Measurements from ENCODE around the gene FHAD1.
"Not testable (repeated sequence)": the region's sequence is repeated elsewhere in the genome, so short reads cannot be mapped to it uniquely, and the experiment has no call there.

FHAD1 gene

GRCh38 chr1:15305468-15305770 is 58.4 kb downstream of the FHAD1 start:
- no peak for DNase-seq (ENCODE audit: low read depth)

- DNase-seq (ENCODE audit: low read depth) = not testable (repeated sequence)
Observed at GRCh38 chr1:15306352-15306751, 59.3 kb downstream of the FHAD1 start.

DNA sequence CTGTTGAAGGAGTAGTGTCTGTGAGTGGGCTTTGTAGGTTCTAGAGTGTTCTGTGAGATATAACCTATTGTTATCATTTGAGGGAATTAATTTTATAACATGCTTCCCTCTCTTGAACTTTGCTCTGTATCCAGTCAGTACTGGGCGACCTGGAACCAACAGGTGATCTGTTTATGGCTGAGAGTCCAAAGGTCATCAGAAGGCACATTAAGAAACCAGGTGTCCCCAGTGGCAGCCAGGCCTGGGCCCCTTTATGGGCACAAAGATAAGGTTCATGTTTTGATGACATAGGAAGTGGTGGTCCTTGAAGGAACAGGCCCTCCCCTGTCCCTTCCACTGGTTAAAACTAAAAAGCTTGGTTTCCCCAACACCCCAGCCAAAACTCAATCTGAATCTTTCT is 61.1 kb downstream of the FHAD1 start:
- DNase-seq (ENCODE audit: low read depth) = no peak

DNA sequence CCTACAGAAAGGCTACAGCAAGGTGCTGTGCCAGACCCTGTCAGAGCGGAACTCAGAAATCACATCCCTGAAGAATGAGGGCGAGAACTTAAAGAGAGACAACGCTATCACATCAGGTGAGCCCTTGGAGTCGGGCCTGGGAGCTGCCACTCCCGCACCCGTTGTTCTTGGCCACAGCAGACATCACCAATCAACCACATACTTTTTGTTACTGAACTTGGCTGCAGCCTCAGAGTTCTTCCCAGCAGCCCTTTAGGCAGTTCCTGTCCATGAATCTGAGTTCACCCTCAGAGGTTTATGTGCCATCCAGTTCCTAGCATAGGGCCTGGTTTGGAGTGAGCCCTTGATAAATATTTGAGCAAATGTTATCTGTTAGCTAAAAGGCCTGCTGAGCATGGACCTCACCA is 61.6 kb downstream of the FHAD1 start:
- DNase-seq (ENCODE audit: low read depth) = no peak

DNA sequence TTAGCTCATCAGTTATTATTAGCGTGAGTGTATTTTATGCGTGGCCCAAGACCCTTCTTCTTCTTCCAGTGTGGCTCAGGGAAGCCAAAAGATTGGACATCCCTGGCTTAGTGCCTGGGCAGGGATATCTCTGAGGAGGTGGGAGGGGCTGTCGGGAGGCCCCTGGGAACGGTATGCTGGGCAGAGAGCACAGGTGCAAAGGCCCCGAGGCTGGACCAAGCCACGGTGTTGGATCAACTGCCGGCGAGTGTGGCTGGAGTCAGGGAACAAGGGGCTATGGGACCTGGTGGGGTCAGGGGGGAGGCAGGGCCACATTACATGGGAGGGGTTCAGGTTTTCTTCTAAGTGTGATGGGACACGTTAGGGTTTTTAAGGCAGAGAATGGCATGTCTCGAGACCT is 62.7 kb downstream of the FHAD1 start:
- no peak for DNase-seq (ENCODE audit: low read depth)

DNA sequence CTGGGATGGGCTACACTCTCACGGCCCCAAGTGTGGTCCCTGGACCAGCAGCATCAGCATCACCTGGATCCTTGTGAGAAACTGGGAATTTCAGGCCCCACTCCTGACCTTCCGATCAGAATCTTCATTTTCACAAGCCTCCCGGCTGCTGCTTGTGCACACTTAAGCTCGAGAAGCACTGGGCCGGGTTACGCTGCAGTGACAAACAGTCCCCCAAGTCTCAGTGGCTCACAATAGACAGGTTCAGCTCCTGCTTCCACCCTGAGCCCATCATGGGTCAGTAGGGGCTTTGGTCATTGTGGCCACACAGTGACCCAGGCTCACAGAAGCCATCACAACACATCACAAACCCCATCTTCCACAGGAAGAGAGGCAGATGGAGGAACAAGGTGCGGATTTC is 63.5 kb downstream of the FHAD1 start:
- no peak for DNase-seq (ENCODE audit: low read depth)

DNA sequence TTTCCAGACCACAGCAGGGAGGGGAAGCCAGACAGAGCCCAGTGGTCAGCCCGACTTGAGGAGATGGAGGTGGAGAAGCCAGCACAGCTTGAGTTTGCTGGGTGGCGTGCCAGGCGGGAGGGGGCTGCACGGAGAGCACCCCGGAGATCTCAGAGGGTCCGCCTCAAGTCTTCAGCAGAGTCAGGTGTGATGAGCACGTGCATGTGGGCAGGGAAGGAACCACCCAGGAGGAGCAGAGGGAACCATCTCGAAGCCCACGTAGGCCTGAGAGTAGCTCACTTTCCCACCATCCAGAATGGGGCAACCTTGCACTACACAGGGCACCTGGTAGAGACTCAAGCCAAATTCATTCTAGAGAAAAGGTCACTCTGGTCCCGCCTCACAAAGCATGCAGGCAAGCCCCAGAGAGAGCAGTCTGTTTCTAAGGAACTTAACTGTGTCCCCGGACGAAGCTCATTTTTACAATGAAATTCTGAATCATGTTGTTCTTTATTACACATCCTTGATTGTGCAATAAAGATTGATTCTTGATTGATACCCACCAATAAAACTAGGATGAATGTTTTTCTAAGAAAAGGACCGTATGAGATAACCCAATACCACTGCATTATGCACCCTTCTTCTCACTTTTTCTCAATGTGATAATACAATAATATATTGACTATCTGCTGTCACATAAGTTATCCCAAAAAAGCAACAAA is 64.2 kb downstream of the FHAD1 start:
- no peak for DNase-seq (ENCODE audit: low read depth)

- no peak for DNase-seq (ENCODE audit: low read depth)
Observed at GRCh38 chr1:15311880-15312279, 64.9 kb downstream of the FHAD1 start.

DNA sequence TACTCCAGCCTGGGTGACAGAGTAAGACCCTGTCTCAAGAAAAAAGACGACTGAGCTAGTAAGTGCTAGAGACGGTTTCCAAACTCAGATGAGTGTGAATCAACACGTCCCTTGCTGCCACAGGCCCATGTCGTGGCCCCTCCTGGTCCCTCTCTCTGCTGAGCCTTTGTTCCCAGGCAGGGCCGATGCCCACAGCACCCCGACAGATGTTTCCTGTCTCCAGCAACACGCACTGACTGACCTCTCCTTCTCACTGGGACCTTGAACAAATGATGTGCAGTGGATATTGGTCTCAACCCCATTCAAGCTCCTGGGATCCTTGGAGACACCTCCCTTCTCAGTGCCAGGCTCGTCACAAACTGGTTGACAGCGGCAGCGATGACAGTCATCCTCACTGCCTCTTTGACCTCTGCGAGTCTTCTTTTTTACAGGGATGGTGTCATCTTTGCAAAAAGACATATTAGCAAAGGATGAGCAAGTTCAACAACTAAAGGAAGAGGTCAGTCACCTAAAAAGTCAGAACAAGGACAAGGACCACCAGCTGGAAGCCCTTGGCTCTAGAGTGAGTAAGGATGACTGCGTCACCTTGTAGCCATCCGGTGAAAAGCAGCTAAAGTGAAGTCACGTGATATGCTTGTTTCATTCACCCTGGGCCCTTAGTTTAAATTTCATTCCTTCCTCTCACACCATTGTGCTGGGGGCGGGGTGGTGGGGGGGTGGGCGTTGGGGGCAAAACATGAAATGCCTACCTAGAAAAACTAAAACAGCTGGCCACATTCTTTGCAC is 65.8 kb downstream of the FHAD1 start:
- no peak for DNase-seq (ENCODE audit: low read depth)

DNA sequence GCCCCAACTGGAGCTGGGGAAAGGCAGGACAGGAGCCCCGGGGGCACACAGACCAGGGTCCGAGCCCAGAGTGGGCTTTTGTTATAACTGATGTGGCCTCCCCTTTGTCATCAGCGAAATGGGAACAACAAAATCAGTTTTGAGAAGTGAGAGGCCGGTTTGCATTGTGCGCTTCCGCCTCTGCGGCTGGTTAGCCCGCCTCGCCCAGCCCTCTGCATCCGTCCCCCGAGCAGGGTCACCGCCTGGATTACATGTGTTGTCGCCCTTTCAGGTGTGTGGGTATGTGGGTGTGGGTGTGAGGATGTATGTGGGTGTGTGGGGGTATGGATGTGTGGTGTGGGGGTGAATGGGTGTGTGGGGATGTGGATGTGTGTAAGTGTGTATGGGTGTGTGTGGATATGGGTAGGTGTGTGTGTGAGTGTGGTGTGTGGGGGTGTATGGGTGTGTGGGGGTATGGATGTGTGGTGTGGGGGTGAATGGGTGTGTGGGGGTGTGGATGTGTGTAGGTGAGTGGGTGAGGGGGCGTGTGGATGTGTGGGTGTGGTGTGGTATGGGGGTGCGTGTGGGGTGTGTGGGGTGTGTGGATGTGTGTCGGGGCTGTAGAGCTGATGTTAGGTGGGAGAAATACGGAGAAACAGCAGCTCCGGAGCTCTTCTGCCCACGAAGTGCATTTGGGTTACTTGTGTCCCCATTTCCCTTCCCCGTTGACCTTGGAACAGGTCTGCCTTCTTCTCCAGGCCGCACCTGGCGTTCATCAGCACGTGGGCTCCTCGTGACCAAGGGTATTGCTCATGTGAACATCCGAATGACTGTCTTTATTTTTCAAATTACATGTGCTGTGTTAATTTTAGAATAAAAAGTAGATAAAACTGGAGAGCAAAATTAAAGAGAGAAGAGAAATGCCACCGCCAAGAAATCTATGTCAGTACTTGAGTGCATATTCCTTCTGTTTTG is 67.6 kb downstream of the FHAD1 start:
- DNase-seq (ENCODE audit: low read depth) = no peak

- DNase-seq (ENCODE audit: low read depth) = no peak
Observed at GRCh38 chr1:15315815-15316214, 68.8 kb downstream of the FHAD1 start.

DNA sequence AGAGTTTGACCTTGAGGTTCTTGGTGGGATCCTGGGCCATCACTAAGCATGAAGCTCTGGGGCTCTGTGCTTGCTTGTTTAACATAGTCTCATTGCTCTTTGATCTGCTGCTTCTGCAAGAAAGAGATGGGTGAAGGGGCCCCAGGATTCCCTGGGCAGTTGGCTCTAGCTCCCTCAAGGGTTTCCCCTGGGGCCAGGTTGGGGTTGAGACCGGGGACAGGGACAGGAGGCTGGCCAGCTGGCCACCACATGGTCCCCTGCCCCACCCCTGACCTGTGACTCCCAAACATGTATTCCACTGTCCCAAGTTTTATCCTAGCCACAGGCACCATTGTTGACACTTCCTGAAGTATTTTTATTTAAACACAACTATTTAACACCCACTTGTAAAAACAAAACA is 69.5 kb downstream of the FHAD1 start:
- DNase-seq (ENCODE audit: low read depth) = no peak

- DNase-seq (ENCODE audit: low read depth) = no peak
Observed at GRCh38 chr1:15320267-15320666, 73.2 kb downstream of the FHAD1 start.

GRCh38 chr1:15321601-15322000 is 74.6 kb downstream of the FHAD1 start:
- DNase-seq (ENCODE audit: low read depth) = no peak

- no peak for DNase-seq (ENCODE audit: low read depth)
Observed at GRCh38 chr1:15322648-15323350, 75.8 kb downstream of the FHAD1 start.

DNA sequence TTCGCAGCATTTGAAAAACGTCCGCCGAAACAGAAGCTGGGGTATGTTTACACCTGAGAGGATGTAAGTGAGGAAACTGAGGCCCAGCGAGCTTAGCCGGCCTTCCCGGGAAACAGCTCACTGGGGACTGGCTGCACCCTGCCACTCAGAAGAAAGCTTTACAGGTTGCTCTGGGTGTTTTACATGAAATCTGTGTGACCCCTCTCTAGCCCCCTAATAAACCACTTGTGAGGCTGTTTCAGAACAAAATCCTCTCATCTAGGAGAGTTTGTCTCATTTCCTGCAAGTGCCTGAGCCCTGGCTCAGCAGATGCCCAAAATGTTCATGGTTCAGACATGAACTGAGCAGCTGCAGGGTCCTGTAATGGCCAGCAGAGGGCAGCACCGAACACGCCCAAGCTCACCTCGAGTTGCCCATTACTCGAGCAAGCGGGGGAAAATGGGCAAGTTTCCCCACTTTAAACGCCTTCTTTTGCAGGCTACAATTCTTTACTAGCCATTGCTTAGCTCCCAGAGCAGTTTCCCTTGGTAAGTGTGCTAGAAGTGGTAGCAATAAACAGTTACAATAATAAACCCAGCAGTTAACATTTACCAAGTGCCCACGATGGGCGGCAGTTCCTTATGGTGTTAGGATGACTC is 76.4 kb downstream of the FHAD1 start:
- peak; percentile 48 for DNase-seq (ENCODE audit: low read depth)

DNA sequence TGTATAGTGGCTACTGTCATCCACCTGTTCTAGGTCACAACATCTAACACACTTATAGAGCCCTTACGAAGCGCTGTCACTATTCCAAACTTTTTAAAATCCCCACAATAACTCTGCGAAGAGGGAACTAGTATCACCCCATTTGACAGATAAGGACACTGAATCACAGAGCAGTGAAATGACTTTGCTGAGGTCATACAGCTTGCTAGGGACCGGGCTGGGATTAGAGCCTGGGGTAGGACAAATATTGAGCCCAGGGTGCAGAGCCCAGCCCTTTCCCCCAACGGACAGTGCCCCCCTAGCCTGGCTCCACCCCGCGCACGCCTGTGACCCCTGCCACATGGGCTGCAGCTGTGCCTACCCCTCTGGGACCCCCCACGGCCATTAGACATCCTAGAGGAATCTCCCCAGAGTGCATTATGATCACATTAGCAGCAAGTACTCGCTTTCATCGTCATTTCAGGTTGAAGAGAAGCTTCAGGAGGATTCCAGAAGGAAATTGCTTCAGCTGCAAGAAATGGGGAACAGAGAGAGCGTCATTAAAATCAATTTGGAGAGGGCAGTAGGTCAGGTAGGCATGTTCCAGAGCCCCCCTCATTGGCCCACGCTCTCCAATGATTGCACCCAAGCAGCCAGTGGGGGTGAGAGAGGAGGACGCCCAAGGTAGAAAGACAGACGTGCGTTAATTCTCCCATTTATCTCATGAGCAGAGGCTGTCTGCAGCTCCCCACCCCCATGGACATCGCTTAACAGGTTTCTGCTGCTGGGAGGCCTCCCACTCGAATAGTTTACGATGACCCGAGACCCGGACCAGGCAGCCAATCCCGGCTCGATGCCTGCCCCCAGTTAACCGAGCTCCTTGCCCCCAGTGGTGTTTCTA is 77.2 kb downstream of the FHAD1 start:
- DNase-seq (ENCODE audit: low read depth) = no peak

- no peak for DNase-seq (ENCODE audit: low read depth)
Observed at GRCh38 chr1:15324869-15325335, 77.9 kb downstream of the FHAD1 start.

- no peak for DNase-seq (ENCODE audit: low read depth)
Observed at GRCh38 chr1:15325375-15326085, 78.5 kb downstream of the FHAD1 start.

Data from activated T-helper 1 cell treated with Interleukin-2 at 50 U/mL for 16 hours (primary cell).